Suppressor macrophage treated with lipopolysaccharide for 4 hours (primary cell): ENCODE measurements around the gene CDH24.

ENCODE experiments used
- DNase-seq: peaks from one replicate; pipeline ENCODE4 v3.0.0-alpha.2; 2020

Gene CDH24

GRCh38 chr14:23043145-23043544 lies 14.2 kb downstream of the CDH24 start:
- DNase-seq = no peak

- DNase-seq = no peak
Measured at GRCh38 chr14:23042162-23042965, 15.0 kb downstream of the CDH24 start, which contains the start of gene PSMB11. Gene PSMB11, plus strand, starts transcription at chr14:23042212. Its CDS starts 14 bp downstream, at chr14:23042226.

- no peak for DNase-seq
Measured at GRCh38 chr14:23041729-23042128, 15.6 kb downstream of the CDH24 start.

GRCh38 chr14:23040100-23040499 lies 17.2 kb downstream of the CDH24 start:
- DNase-seq = no peak

GRCh38 chr14:23035303-23036144 lies 21.8 kb downstream of the CDH24 start:
- DNase-seq = no peak

GRCh38 chr14:23034498-23035302 lies 22.6 kb downstream of the CDH24 start, which contains the start of gene PSMB5:
Gene PSMB5, minus strand, starts transcription at chr14:23034900. Its CDS starts 19 bp downstream, at chr14:23034881.
- peak; percentile 94 for DNase-seq

GRCh38 chr14:23033801-23034497 lies 23.4 kb downstream of the CDH24 start:
- DNase-seq = peak; percentile 37

GRCh38 chr14:23033251-23033727 lies 24.0 kb downstream of the CDH24 start:
- no peak for DNase-seq

GRCh38 chr14:23030936-23031335 lies 26.4 kb downstream of the CDH24 start:
- DNase-seq = no peak

- no peak for DNase-seq
Measured at GRCh38 chr14:23028799-23029198, 28.5 kb downstream of the CDH24 start.

GRCh38 chr14:23025151-23025814 lies 32.0 kb downstream of the CDH24 start:
- no peak for DNase-seq

- no peak for DNase-seq
Measured at GRCh38 chr14:23024612-23025075, 32.7 kb downstream of the CDH24 start.

- no peak for DNase-seq
Measured at GRCh38 chr14:23023795-23024152, 33.5 kb downstream of the CDH24 start.

GRCh38 chr14:23023022-23023794 lies 34.1 kb downstream of the CDH24 start:
- no peak for DNase-seq

- DNase-seq = no peak
Measured at GRCh38 chr14:23021889-23022442, 35.4 kb downstream of the CDH24 start.

- DNase-seq = no peak
Measured at GRCh38 chr14:23021434-23021833, 35.9 kb downstream of the CDH24 start.

- DNase-seq = no peak
Measured at GRCh38 chr14:23020143-23021128, 36.9 kb downstream of the CDH24 start.

GRCh38 chr14:23018107-23018506 lies 39.2 kb downstream of the CDH24 start:
- no peak for DNase-seq

- DNase-seq = no peak
Measured at GRCh38 chr14:23017091-23017490, 40.2 kb downstream of the CDH24 start.
